Tibial nerve (tissue), 4 donors: ENCODE measurements around the gene TRPV6. TPM values are rescaled to one million over a fixed set of nuclear protein-coding genes. Genes with fewer than 3 reads are reported as not detected.

Experiments used
- DNase-seq, 2 donors: peaks; one replicate each; pipeline ENCODE4 v3.0.0-alpha.2; 2019; ENCODE audit warnings: low spot score in 2 of 2
- H3K27ac ChIP-seq, 4 donors: fragments of 200-600 bp; sonication (generic) in 3 of 4; one replicate each; pipeline ENCODE4 v1.5.1; 2017 to 2019; ENCODE audit warnings: mild to moderate bottlenecking in 1 of 4
- H3K27me3 ChIP-seq, 2 donors: fragments of 200-600 bp; sonication (generic) in 1 of 2; one replicate each; pipeline versions ENCODE4 v1.5.1 to v1.6.0; 2017 to 2019
- H3K36me3 ChIP-seq, 3 donors: fragments of 200-600 bp; sonication (generic); one replicate each; pipeline ENCODE4 v1.5.1; 2018 to 2019
- H3K4me1 ChIP-seq, 4 donors: fragments of 200-600 bp; sonication (generic) in 3 of 4; one replicate each; pipeline ENCODE4 v1.5.1; 2017 to 2019
- H3K4me3 ChIP-seq, 4 donors: fragments of 200-600 bp; sonication (generic) in 3 of 4; one replicate each; pipeline ENCODE4 v1.5.1; 2017 to 2019; ENCODE audit warnings: mild to moderate bottlenecking in 1 of 4, moderate library complexity in 1 of 4
- H3K9me3 ChIP-seq, 4 donors: fragments of 200-600 bp; sonication (generic) in 3 of 4; one replicate each; pipeline ENCODE4 v1.5.1; 2017 to 2019
- EP300 ChIP-seq, 2 donors: sonication (generic); formaldehyde crosslinking; IDR thresholded peaks; one replicate each; pipeline ENCODE4 v1.6.1; 2017; ENCODE audit warnings: antibody characterized with exemption in 2 of 2, mild to moderate bottlenecking in 1 of 2
- POLR2A ChIP-seq, 2 donors: fragments of 450-650 bp; IDR thresholded peaks; one replicate each; pipeline ENCODE4 v1.6.1; 2017; ENCODE audit warnings: antibody characterized with exemption in 2 of 2, mild to moderate bottlenecking in 2 of 2, moderate library complexity in 2 of 2
- WGBS, 2 donors: methylation state at CpG; one replicate each; pipeline ENCODE4 v1.1.5; 2018; 5-methylcytosine and 5-hydroxymethylcytosine counted together
- total RNA-seq, 4 donors: library from RNA; depleted of rRNA; stranded (reverse); fragments of >200 nt; gene quantifications; one replicate each; pipeline ENCODE4 v1.1.0, GENCODE V29; 2016
- TF ChIP-seq, protein P1 (sequence below), 5 experiments: fragments of 200-600 bp in 3 of 5; fragments of 450-650 bp in 2 of 5; sonication (generic) in 3 of 5; IDR thresholded peaks; one replicate each; pipeline ENCODE4 v1.5.1; 2016 to 2019; ENCODE audit warnings: antibody characterized with exemption in 5 of 5, mild to moderate bottlenecking in 3 of 5, moderate library complexity in 2 of 5

Gene TRPV6
- total RNA-seq, 4 donors from 2014 or later, result under 0.01 to 0.78 (median under 0.01) TPM; not detected in 1

DNA sequence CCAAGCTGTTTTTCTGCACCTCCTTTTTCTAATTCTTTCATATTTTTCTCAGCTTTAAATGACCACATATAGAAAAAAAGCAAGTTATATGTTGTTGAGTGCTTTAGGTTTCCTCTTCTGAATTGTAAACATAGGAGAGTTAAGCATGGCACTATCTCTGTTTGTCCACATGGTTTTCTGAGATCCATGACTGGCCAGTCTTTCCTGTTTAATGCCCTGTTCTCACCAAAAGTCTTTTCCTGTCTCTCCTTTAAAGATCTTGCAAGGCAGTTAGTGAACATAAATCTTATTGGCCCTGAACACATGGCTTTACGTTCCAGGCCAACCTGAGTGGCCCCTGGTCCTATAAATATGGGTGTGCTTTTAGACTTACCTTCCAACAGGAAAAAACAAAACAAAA lies 28.6 kb upstream of the TRPV6 start:
- no peak for DNase-seq
- H3K4me3 ChIP-seq, result no peak overlapping the region
- H3K27me3 ChIP-seq, result no peaks in the 10 kb centered on the region
- no peak overlapping the region for H3K27ac ChIP-seq
- whole genome bisulfite sequencing, 2 donors, result 43 to 52% methylated on average over 1 of the region's 1 CpG
- no peaks in the 10 kb centered on the region for H3K9me3 ChIP-seq
- TF ChIP-seq POLR2A (IDR thresholded peaks at IDR 0.05), result no peak
- TF ChIP-seq, protein P1, sequence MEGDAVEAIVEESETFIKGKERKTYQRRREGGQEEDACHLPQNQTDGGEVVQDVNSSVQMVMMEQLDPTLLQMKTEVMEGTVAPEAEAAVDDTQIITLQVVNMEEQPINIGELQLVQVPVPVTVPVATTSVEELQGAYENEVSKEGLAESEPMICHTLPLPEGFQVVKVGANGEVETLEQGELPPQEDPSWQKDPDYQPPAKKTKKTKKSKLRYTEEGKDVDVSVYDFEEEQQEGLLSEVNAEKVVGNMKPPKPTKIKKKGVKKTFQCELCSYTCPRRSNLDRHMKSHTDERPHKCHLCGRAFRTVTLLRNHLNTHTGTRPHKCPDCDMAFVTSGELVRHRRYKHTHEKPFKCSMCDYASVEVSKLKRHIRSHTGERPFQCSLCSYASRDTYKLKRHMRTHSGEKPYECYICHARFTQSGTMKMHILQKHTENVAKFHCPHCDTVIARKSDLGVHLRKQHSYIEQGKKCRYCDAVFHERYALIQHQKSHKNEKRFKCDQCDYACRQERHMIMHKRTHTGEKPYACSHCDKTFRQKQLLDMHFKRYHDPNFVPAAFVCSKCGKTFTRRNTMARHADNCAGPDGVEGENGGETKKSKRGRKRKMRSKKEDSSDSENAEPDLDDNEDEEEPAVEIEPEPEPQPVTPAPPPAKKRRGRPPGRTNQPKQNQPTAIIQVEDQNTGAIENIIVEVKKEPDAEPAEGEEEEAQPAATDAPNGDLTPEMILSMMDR (IDR thresholded peaks at IDR 0.05), result no peak
- TF ChIP-seq EP300 (IDR thresholded peaks at IDR 0.05), result no peak
- no peaks in the 10 kb centered on the region for H3K36me3 ChIP-seq
- H3K4me1 ChIP-seq, result no peaks in the 10 kb centered on the region

DNA sequence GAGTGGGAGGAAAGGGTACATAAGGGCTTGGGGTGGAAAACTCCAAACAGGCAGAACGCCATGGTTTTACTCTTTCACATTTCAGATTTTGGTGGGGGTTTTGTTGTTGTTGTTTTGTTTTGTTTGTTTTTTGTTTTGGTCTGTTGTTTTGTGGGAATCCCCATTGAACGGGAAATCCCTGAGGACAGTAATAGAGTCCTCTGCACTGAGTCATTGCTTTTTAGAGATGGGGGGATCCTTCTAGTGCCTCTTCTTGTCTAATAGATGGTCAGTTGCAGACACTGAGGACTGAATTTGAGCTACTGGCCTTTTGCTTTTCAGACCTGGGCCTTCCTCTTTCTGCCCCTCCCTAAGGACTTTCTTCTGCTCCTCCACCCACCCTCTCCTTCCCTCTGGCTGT lies 28.0 kb upstream of the TRPV6 start:
- no peak for DNase-seq
- no peaks in the 10 kb centered on the region for H3K36me3 ChIP-seq
- H3K27ac ChIP-seq, result no peak overlapping the region
- 73 to 80% methylated on average over 2 of the region's 2 CpGs for WGBS, 2 donors
- no peaks in the 10 kb centered on the region for H3K4me1 ChIP-seq
- no peaks in the 10 kb centered on the region for H3K9me3 ChIP-seq
- H3K4me3 ChIP-seq, result no peak overlapping the region
- H3K27me3 ChIP-seq, result no peaks in the 10 kb centered on the region
- TF ChIP-seq, protein P1 (IDR thresholded peaks at IDR 0.05), result no peak
- TF ChIP-seq POLR2A (IDR thresholded peaks at IDR 0.05) (no peak), EP300 (IDR thresholded peaks at IDR 0.05) (no peak)

DNA sequence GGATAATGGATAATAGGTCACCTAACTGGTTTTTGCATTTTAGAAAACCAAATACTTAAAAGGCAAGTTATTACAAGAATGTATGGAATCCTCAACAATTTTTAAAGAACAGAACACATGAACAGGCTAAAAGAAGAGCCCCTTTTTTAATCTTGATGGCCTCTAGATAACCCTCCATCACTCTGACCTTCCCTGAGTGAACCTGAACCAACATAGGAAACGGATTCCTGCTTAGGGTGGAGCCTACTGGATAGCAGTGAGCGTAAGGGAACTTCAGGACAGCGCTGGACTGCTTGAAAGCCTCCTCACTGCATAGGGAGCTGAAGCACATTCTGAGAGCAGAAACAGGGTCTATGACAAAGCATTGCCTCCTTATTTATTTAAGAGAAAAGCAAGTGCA lies 27.5 kb upstream of the TRPV6 start:
- DNase-seq, result no peak
- no peak overlapping the region for H3K27ac ChIP-seq
- H3K9me3 ChIP-seq, result no peaks in the 10 kb centered on the region
- no peaks in the 10 kb centered on the region for H3K4me1 ChIP-seq
- no peak overlapping the region for H3K4me3 ChIP-seq
- no peaks in the 10 kb centered on the region for H3K36me3 ChIP-seq
- H3K27me3 ChIP-seq, result no peaks in the 10 kb centered on the region
- 39 to 52% methylated on average over 3 of the region's 3 CpGs for WGBS, 2 donors
- TF ChIP-seq EP300 (IDR thresholded peaks at IDR 0.05) (no peak), POLR2A (IDR thresholded peaks at IDR 0.05) (no peak)
- TF ChIP-seq, protein P1 (IDR thresholded peaks at IDR 0.05), result no peak

DNA sequence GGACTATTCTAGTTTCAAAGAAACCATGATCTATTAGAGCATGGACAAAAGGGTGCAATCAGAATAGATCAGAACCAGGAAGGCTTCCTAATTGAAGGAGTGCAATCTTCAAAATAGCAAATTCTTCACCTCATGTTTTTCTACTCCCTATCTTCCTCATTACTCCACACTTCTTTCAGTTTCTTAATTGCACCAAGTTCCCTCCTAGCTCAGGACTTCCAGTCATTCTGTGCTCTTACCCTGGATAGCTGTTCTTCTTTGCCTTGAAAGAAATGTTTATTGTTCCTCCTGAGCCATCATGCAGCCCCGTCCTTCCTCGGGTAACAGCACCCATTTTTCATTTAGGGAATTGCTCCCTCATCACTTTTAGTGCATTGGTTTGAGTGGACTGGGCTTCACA lies 24.9 kb upstream of the TRPV6 start:
- no peaks in the 10 kb centered on the region for H3K27me3 ChIP-seq
- H3K9me3 ChIP-seq, result no peaks in the 10 kb centered on the region
- no peaks in the 10 kb centered on the region for H3K36me3 ChIP-seq
- no peak overlapping the region for H3K27ac ChIP-seq
- DNase-seq, result no peak
- H3K4me1 ChIP-seq, result no peaks in the 10 kb centered on the region
- 48 to 58% methylated on average over 2 of the region's 2 CpGs for WGBS, 2 donors
- H3K4me3 ChIP-seq, result no peak overlapping the region
- no peak for TF ChIP-seq POLR2A (IDR thresholded peaks at IDR 0.05)
- no peak for TF ChIP-seq EP300 (IDR thresholded peaks at IDR 0.05)
- TF ChIP-seq, protein P1 (IDR thresholded peaks at IDR 0.05), result no peak

DNA sequence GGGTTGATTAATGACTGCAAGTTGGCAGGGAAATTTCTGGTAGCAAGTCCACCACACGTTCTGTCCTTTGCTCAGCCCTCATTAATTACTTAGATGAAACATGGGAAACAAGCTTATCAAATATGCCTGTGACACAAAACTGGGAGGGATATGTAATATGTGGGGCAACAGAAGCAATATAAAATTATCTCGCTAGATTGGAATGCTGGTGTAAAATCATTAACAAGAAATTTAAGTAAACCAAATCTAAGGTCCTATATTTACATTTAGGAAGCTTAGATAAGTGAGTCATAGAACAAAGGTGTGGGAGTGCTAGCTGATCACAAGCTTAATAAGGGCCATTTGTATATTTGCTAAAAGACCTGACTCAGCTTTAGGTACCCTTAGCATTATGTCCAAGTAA lies 24.5 kb upstream of the TRPV6 start:
- Histone ChIP-seq H3K36me3 (no peaks in the 10 kb centered on the region), H3K27ac (no peak overlapping the region), H3K27me3 (no peaks in the 10 kb centered on the region), H3K4me1 (no peaks in the 10 kb centered on the region), H3K9me3 (no peaks in the 10 kb centered on the region), H3K4me3 (no peak overlapping the region)
- TF ChIP-seq, protein P1 (IDR thresholded peaks at IDR 0.05), result no peak
- TF ChIP-seq EP300 (IDR thresholded peaks at IDR 0.05), result no peak
- TF ChIP-seq POLR2A (IDR thresholded peaks at IDR 0.05), result no peak
- no peak for DNase-seq
- 66 to 73% methylated on average over 2 of the region's 2 CpGs for WGBS, 2 donors
